Epithelial cell of esophagus (primary cell): Measurements from ENCODE around the gene GNA14.

Experiments
- DNase-seq: peaks from one replicate; pipeline ENCODE4 v3.0.0; 2010; ENCODE audit warnings: low read depth
- H3K4me3 ChIP-seq: 2 replicates; pipeline ENCODE4 v1.5.1; 2011; ENCODE audit warnings: mild to moderate bottlenecking, low read length, control low read depth
- CTCF ChIP-seq: IDR thresholded peaks from 2 replicates; pipeline ENCODE4 v1.5.1; 2011; ENCODE audit warnings: low read depth, mild to moderate bottlenecking, low read length, control low read depth, inconsistent platforms; ENCODE audit not compliant: insufficient read depth; ENCODE audit errors: missing control alignments

Gene GNA14

GRCh38 chr9:77547106-77547730 lies 100.9 kb downstream of the GNA14 start:
- no peak overlapping the region for H3K4me3 ChIP-seq
- no peak for DNase-seq
- TF ChIP-seq CTCF: no peak

- TF ChIP-seq CTCF: no peak
- DNase-seq: no peak
- no peak overlapping the region for H3K4me3 ChIP-seq
These were observed 101.7 kb downstream of the GNA14 start for GRCh38 chr9:77546376-77546950.

- TF ChIP-seq CTCF: no peak
- H3K4me3 ChIP-seq: no peak overlapping the region
- no peak for DNase-seq
These were observed 103.6 kb downstream of the GNA14 start for GRCh38 chr9:77544546-77544945.

GRCh38 chr9:77543131-77543822 lies 104.8 kb downstream of the GNA14 start:
- DNase-seq: no peak
- no peak for TF ChIP-seq CTCF
- H3K4me3 ChIP-seq: no peak overlapping the region

- TF ChIP-seq CTCF: no peak
- H3K4me3 ChIP-seq: no peak overlapping the region
- DNase-seq: no peak
These were observed 106.5 kb downstream of the GNA14 start for GRCh38 chr9:77541600-77541999.

GRCh38 chr9:77541055-77541454 lies 107.1 kb downstream of the GNA14 start:
- no peak for DNase-seq
- no peak for TF ChIP-seq CTCF
- H3K4me3 ChIP-seq: no peak overlapping the region

- DNase-seq: no peak
- H3K4me3 ChIP-seq: no peak overlapping the region
- no peak for TF ChIP-seq CTCF
These were observed 113.6 kb downstream of the GNA14 start for GRCh38 chr9:77534376-77535057.
